Measurements from ENCODE around the gene CFAP57.

CFAP57 gene

GRCh38 chr1:43279666-43280065 lies 107.5 kb downstream of the CFAP57 start:
- DNase-seq = no peak

GRCh38 chr1:43280692-43281091 lies 108.6 kb downstream of the CFAP57 start:
- DNase-seq = no peak

DNA sequence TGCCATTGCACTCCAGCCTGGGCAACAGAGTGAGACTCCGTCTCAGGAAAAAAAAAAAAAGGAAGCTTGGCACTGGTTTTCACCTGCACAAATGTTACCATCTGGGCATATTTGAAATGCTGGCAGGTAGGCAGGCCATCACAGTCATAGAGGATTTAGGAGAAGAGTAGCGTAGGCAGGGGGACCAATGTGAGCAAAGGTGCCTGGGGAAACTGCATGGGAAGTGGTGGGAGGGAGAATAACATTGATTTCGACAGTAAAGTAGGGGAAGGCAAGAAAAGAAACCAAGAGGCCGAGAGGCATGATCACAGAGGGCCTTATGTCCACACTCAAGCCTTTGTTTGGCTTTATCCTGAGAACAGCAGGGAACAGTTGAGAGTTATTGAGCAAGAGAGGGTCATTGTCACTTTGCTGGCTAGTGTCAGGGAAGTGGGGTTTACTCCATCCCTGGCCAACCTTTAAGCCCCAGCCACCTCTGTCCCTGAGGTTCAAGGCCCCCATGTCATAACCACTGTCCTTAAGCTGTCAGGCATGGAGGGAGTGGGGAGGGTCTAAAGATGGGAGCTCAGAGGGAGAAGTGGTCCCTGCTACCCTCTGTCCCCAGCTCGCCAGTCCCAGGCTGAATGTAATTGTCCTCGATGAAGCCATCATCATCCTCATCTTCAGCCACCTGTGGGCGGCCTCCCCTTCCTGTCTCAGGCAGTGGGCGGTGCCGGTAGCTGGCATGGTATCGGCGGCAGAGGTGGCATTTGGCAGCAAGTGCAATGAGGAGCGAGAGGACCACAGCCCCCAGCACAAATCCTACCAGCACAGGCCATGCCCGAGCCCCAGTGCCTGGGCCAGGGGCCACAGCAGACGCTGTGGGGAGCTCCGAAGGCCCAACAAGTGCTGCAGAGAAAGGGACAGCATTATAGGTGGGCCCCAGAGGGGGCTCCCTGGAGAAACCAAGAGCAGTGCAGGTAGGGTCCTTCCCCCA lies 110.4 kb downstream of the CFAP57 start:
- DNase-seq = no peak

GRCh38 chr1:43284065-43284464 lies 111.9 kb downstream of the CFAP57 start:
- no peak for DNase-seq

GRCh38 chr1:43284546-43285110 lies 112.5 kb downstream of the CFAP57 start:
- DNase-seq = no peak

GRCh38 chr1:43285269-43285990 lies 113.3 kb downstream of the CFAP57 start, which contains the start of gene C1orf210:
C1orf210 (minus strand) TSS chr1:43285581; CDS start chr1:43283270, 2,311 bp downstream.
- no peak for DNase-seq

DNA sequence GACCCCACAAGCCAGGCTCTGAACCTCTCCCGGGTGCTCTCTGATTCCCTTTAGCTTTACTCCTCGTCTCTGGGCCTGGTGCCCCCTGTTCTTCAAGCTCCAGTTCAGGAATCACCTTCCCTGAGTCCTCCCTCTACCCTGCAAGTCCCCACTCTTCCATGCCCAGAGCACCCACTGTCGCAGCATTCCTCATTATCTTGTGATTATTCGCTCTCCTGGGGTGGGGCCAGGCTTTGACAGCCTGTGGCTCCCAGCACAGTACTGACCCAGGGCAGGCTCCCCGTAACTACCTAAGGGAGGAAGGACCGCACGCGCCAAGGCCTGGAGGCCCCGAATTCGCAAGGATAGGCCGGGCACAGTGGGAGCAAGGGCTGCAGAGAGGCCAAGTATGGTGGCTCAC lies 114.0 kb downstream of the CFAP57 start:
- no peak for DNase-seq

DNA sequence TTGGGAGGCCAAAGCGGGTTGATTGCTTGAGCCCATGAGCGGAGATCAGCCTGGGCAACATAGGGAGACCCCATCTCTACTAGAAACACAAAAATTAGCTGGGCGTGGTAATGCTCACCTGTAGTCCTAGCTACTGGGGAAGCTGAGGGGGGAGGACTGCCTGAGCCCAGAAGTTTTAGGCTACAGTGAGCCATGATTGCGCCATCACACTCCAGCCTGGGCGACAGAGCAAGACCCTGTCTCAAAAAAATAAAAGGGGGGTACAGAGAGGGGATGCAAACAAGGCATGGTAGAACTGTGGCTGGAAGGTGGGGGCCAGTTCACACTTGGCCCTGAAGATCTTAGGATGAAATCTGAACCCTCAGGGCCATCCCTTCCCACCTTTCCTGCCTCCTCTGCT lies 114.4 kb downstream of the CFAP57 start:
- DNase-seq = no peak

- DNase-seq = no peak
Measured at GRCh38 chr1:43288058-43288784, 116.1 kb downstream of the CFAP57 start.

DNA sequence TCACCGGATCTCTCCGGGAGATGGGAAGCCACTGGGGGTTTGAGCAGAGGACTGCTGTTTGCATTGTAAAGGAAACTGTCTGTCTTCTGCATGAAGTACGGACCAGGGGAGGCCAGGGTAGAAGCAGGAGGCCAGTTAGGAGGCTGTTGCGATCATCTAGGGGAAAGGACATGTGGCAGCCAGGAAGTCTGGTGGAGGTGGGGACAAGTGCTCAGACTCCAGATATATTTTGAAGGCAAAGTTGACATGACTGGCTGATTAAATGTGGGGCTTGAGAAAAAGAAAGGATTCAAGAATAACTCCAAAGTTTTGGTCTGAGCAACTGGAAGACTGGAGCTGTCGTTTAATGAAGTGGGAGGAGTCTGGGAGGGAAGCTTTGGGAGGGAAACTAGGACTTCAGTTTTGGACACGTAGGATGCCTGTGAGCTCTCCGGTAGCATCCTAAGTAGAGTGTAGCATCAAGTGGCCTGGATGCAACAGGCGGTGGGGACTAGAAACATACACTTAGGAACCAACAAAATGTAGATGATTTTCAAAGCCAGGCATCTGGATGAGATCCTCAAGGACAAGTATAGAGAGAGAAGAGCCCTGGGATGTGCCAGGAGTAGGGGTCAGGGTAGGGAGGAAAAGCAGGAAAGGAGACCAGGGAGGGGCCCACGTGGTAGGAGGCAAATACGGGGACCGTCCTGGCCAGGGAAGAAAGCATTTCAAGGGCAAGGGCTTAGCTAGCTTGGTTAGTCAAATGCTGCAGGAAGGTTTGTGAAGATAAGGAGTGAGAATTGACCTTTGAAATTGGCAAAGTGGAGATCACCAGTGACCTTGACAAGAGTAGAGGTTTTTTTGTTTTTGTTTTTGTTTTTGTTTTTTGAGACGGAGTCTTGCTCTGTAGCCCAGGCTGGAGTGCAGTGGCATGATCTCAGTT lies 116.9 kb downstream of the CFAP57 start:
- DNase-seq = no peak

GRCh38 chr1:43292216-43292615 lies 120.1 kb downstream of the CFAP57 start:
- no peak for DNase-seq

- no peak for DNase-seq
Measured at GRCh38 chr1:43292679-43293078, 120.5 kb downstream of the CFAP57 start.

- DNase-seq = no peak
Measured at GRCh38 chr1:43293176-43293575, 121.0 kb downstream of the CFAP57 start.

GRCh38 chr1:43293896-43294760 lies 122.0 kb downstream of the CFAP57 start:
- DNase-seq = no peak

DNA sequence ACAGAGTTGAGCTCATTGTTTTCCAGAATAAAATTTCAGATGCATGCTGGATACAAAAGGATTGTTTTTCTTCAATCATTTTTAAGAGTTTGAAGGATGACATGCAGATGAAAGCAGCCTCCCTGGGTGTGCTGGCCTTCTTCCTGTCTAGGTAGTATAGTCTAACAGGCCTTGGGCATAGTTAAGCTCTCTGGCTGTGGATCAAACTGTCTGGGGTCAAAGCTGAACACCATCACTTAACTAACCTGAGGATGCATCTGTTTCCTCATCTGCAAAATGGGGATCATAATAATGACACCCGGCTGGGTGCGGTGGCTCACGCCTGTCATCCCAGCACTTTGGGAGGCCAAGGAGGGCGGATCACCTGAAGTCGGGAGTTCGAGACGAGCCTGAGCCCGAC lies 122.6 kb downstream of the CFAP57 start:
- no peak for DNase-seq

- DNase-seq = no peak
Measured at GRCh38 chr1:43296207-43296606, 124.1 kb downstream of the CFAP57 start.

DNA sequence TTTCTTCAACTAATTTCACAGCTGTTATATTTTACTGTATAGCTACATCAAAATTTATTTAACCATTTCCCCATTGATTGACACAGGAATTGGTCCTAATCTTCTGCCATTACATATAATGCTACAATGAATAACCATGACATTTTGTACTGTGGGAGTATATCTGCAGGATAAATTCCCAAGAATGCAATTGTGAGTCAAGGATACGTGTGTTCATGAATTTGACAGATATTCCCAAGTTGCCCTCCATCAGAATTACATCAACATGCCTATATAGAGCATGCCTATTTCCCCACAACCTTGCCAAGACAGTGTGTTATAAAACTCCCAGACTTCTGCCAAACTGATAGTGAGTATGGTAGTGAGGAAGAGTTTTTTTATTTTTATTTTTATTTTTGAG lies 125.9 kb downstream of the CFAP57 start:
- DNase-seq = no peak

DNA sequence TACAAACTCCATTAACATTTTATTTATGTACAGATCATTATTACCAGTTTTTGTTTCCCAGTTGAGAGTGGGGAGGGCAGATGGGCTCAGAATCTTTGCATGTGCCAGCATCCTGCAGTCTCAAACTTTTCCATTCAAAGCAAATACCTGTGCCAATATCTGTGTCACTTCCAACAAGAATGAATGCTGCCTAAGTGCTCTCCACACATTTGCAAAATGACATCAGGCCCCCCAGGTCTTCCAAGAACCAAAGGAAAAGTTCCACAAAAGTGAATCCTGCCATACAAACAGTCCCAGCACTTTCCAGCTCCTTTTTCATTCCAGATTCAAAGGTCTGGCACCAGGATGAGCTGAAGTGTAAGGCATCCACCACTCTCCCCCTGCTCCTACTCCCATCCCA lies 127.0 kb downstream of the CFAP57 start:
- DNase-seq = no peak

DNA sequence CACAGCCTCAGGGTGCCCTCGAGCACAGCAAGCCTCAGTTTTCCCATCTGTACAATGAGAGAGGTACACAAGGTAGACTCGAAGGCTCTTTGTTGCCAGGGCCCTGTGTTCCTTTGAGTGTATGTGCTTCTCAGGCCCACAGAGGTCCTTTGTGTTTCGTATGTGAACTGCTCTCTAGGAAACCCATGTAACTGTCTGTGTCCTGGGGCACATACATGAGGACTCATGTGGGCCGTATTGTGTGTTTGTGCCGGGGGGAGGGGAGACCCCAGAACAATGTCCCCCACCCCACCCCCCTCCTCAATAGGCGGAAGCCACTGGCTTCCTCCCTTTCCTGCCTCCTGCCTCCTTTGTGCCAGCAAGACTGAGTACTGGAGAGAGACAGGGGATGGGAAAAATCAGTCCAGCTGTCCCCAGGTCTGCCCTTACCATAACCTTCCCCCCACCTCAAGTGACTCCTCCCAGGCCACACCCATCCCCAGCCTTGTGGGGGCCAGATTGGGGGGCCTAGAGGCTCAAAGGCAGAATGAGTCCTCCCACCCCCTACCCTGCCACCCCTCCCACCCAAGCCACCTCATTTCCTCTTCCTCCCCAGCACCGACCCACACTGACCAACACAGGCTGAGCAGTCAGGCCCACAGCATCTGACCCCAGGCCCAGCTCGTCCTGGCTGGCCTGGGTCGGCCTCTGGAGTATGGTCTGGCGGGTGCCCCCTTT lies 128.4 kb downstream of the CFAP57 start, which contains the start of gene TIE1:
Gene TIE1, plus strand, starts transcription at position 605 of the 717 bp plus-strand sequence. Its CDS starts 90 bp downstream, at position 695.
- peak; percentile 19 to 29 for DNase-seq

DNA sequence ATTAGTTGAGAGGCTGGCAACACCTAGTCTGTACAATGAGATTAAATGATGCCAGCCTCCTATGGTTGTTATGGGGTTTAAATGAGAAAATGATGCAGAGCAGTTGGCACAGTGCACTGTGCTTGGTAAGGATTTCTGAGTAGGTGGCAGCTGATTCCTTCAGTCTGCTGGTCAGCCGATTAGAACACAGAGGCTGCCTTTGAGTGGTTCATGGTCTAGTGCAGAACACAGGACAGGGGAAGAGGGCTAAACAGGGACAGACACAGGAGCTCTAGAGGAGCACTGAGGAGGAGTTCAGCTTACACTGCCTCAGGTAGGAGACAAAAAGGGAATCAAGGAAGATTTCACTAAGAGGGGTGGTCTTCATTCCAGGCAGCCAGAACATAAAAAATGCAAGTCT lies 130.1 kb downstream of the CFAP57 start:
- DNase-seq = no peak

Data from Kasumi-1 (cell line).